Astrocyte of the spinal cord (primary cell): ENCODE measurements around the gene SMOC1.

Experiments used
- DNase-seq: peaks from one replicate; pipeline ENCODE4 v3.0.0; 2011; ENCODE audit warnings: low read depth, low spot score
- H3K4me3 ChIP-seq: 2 replicates; pipeline ENCODE4 v1.5.1; 2011; ENCODE audit warnings: low read depth, mild to moderate bottlenecking, low read length, moderate library complexity
- CTCF ChIP-seq: IDR thresholded peaks from 2 replicates; pipeline ENCODE4 v1.5.1; 2012; ENCODE audit warnings: low read depth, mild to moderate bottlenecking, low read length, inconsistent platforms
- in situ Hi-C: cut with HindIII; loops from 2 replicates; pipeline ENCODE4 v1.10.0; 2017; ENCODE audit warnings: low sequenced_read_pairs

Gene SMOC1

GRCh38 chr14:69860221-69860620 is 19.0 kb upstream of the SMOC1 start:
- in situ Hi-C loops: no loop called here
- no peak for TF ChIP-seq CTCF
- no peak for DNase-seq
- H3K4me3 ChIP-seq: no peak overlapping the region

- no peak overlapping the region for H3K4me3 ChIP-seq
- TF ChIP-seq CTCF: no peak
- no peak for DNase-seq
- in situ Hi-C loops: no loop called here
Observed at GRCh38 chr14:69861025-69861569, 18.1 kb upstream of the SMOC1 start.

GRCh38 chr14:69863083-69863482 is 16.1 kb upstream of the SMOC1 start:
- no peak for DNase-seq
- no peak overlapping the region for H3K4me3 ChIP-seq
- TF ChIP-seq CTCF: no peak
- in situ Hi-C loops: no loop called here

- TF ChIP-seq CTCF: no peak
- in situ Hi-C loops: no loop called here
- no peak overlapping the region for H3K4me3 ChIP-seq
Observed at GRCh38 chr14:69865701-69866365, 13.4 kb upstream of the SMOC1 start.

GRCh38 chr14:69868363-69868963 is 10.8 kb upstream of the SMOC1 start:
- no peak for TF ChIP-seq CTCF
- in situ Hi-C loops: no loop called here
- no peak overlapping the region for H3K4me3 ChIP-seq
- no peak for DNase-seq

More at GRCh38 chr14:69865701-69866365, 13.4 kb upstream of the SMOC1 start:
- no peak for DNase-seq

GRCh38 chr14:69870613-69871012 is 8.6 kb upstream of the SMOC1 start:
- no peak overlapping the region for H3K4me3 ChIP-seq
- in situ Hi-C loops: no loop called here
- no peak for DNase-seq
- no peak for TF ChIP-seq CTCF
